IPS DF 6.9 (cell line): ENCODE data around the gene FNDC3B.
"Not testable (repeated sequence)": the region's sequence is repeated elsewhere in the genome, so short reads cannot be mapped to it uniquely, and the experiment has no call there.

Experiments
- DNase-seq: peaks from one replicate; pipeline ENCODE4 v3.0.0-alpha.2; 2013; ENCODE audit warnings: low read depth, low spot score
- H3K27ac ChIP-seq: one replicate; pipeline ENCODE4 v1.5.1; 2013; ENCODE audit warnings: low read length, control low read depth
- H3K27me3 ChIP-seq: 2 replicates; pipeline ENCODE4 v1.6.1; 2013; ENCODE audit warnings: mild to moderate bottlenecking, low read length; ENCODE audit not compliant: control insufficient read depth, insufficient read depth
- H3K36me3 ChIP-seq: 2 replicates; pipeline ENCODE4 v1.6.1; 2013; ENCODE audit warnings: low read length; ENCODE audit not compliant: control insufficient read depth, insufficient read depth
- H3K4me1 ChIP-seq: 2 replicates; pipeline ENCODE4 v1.6.1; 2013; ENCODE audit warnings: low read length; ENCODE audit not compliant: control insufficient read depth, insufficient read depth
- H3K4me3 ChIP-seq: 2 replicates; pipeline ENCODE4 v1.5.1; 2013; ENCODE audit warnings: mild to moderate bottlenecking, low read length
- H3K9me3 ChIP-seq: 2 replicates; pipeline ENCODE4 v1.6.1; 2013; ENCODE audit warnings: low read length, inconsistent platforms; ENCODE audit not compliant: control insufficient read depth, insufficient read depth
- WGBS: extraction: QIAGEN DNeasy Blood & Tissue Kit; methylation state at CpG from one replicate; pipeline ENCODE4 v1.1.7; 2013; ENCODE audit warnings: mixed read lengths, missing lambda C conversion rate; ENCODE audit not compliant: insufficient read length, insufficient coverage; 5-methylcytosine and 5-hydroxymethylcytosine counted together

Gene FNDC3B

GRCh38 chr3:172236771-172237742 lies 197.7 kb downstream of the FNDC3B start:
- H3K9me3 ChIP-seq = peaks cover 3% of the 10 kb centered on the region; the same call in 1 of the 2 replicates
- no CpG with 5 or more reads among the region's 5 CpGs for WGBS
- DNase-seq = no peak

GRCh38 chr3:172238188-172238587 lies 198.8 kb downstream of the FNDC3B start:
- no CpG with 5 or more reads among the region's 4 CpGs for WGBS
- H3K36me3 ChIP-seq = peaks cover 2% of the 10 kb centered on the region; the same call in 1 of the 2 replicates
- no peak overlapping the region for H3K27ac ChIP-seq
- no peak overlapping the region for H3K4me3 ChIP-seq
- no peaks in the 10 kb centered on the region for H3K4me1 ChIP-seq
- H3K27me3 ChIP-seq = no peaks in the 10 kb centered on the region
- H3K9me3 ChIP-seq = peaks cover 3% of the 10 kb centered on the region; the same call in 1 of the 2 replicates
- DNase-seq = no peak

More at GRCh38 chr3:172236771-172237742, 197.7 kb downstream of the FNDC3B start:
- Histone ChIP-seq H3K4me1 (no peaks in the 10 kb centered on the region), H3K4me3 (no peak overlapping the region), H3K27ac (no peak overlapping the region), H3K27me3 (no peaks in the 10 kb centered on the region), H3K36me3 (peaks cover 1% of the 10 kb centered on the region; the same call in 1 of the 2 replicates)

DNA sequence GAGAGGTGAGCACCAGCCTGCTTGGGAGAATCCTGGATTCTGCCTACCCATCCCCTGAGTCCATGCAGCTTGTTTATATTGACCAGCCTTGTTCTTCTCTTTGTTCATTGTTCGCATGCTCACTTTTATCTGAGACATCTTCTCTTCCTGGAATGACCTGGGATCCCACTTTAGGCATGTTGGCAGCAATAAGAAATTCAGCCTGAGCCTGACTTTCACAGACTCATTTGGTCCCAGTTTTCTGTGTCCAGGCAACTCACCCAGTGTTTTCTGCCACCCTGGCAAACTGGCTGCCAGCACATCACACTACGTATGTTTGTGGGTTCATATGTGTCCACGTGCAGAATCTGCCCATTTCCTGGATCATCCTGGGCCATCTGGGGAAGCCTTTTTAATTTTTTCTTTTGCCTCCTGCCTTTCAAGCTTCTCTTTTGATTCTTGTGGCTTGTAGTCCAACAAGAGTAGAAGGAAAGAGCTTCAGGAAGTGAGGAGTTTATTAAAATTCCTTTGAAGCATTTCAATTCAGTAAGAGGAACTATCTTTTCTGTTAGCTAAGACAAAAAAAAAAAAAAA lies 199.9 kb downstream of the FNDC3B start:
- no CpG with 5 or more reads among the region's 3 CpGs for WGBS
- Histone ChIP-seq H3K4me3 (no peak overlapping the region), H3K27ac (no peak overlapping the region)

GRCh38 chr3:172241405-172241804 lies 202.0 kb downstream of the FNDC3B start:
- WGBS = no CpG with 5 or more reads among the region's 1 CpG
- H3K27me3 ChIP-seq = no peaks in the 10 kb centered on the region
- no peak overlapping the region for H3K4me3 ChIP-seq
- no peak overlapping the region for H3K27ac ChIP-seq
- H3K36me3 ChIP-seq = peaks cover 2% of the 10 kb centered on the region; the same call in 1 of the 2 replicates
- H3K9me3 ChIP-seq = peaks cover 3% of the 10 kb centered on the region; the same call in 1 of the 2 replicates
- no peak for DNase-seq
- no peaks in the 10 kb centered on the region for H3K4me1 ChIP-seq

More for the DNA sequence above, 199.9 kb downstream of the FNDC3B start:
- H3K9me3 ChIP-seq = peaks cover 3% of the 10 kb centered on the region; the same call in 1 of the 2 replicates
- no peaks in the 10 kb centered on the region for H3K27me3 ChIP-seq
- DNase-seq = no peak
- H3K4me1 ChIP-seq = no peaks in the 10 kb centered on the region
- H3K36me3 ChIP-seq = peaks cover 2% of the 10 kb centered on the region; the same call in 1 of the 2 replicates

DNA sequence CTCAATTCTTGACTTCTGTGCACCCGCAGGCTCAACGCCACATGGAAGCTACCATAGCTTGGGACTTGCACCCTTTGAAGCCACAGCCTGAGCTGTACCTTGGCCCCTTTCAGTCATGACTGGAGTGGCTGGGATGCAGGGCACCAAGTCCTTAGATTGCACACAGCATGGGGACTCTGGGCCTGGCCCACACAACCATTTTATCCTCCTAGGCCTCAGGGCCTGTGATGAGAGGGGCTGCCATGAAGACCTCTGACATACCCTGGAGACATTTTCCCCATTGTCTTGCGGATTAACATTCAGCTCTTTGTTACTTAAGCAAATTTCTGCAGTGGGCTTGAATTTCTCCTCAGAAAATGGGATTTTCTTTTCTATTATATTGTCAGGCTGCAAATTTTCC lies 203.1 kb downstream of the FNDC3B start:
- H3K27me3 ChIP-seq, H3K27ac ChIP-seq, H3K4me3 ChIP-seq, DNase-seq, H3K36me3 ChIP-seq, H3K9me3 ChIP-seq, H3K4me1 ChIP-seq: not testable (repeated sequence)
- WGBS = no CpG with 5 or more reads among the region's 3 CpGs

GRCh38 chr3:172243376-172243775 lies 204.0 kb downstream of the FNDC3B start:
- H3K36me3 ChIP-seq, H3K27ac ChIP-seq, DNase-seq, H3K9me3 ChIP-seq, H3K4me3 ChIP-seq, H3K4me1 ChIP-seq, H3K27me3 ChIP-seq: not testable (repeated sequence)
- no CpG with 5 or more reads among the region's 3 CpGs for WGBS

- H3K4me3 ChIP-seq = no peak overlapping the region
- peaks cover 2% of the 10 kb centered on the region; the same call in 1 of the 2 replicates for H3K36me3 ChIP-seq
- no peaks in the 10 kb centered on the region for H3K27me3 ChIP-seq
- H3K27ac ChIP-seq = no peak overlapping the region
- H3K4me1 ChIP-seq = peaks cover 2% of the 10 kb centered on the region; the same call in 1 of the 2 replicates
- no peak for DNase-seq
- WGBS = no CpG with 5 or more reads among the region's 2 CpGs
- peaks cover 3% of the 10 kb centered on the region; the same call in 1 of the 2 replicates for H3K9me3 ChIP-seq
These were observed 204.6 kb downstream of the FNDC3B start for GRCh38 chr3:172244011-172244410.

GRCh38 chr3:172245241-172245640 lies 205.9 kb downstream of the FNDC3B start:
- no CpG with 5 or more reads among the region's 2 CpGs for WGBS
- H3K4me3 ChIP-seq = no peak overlapping the region
- H3K27me3 ChIP-seq = no peaks in the 10 kb centered on the region
- H3K27ac ChIP-seq = no peak overlapping the region
- peaks cover 3% of the 10 kb centered on the region; the same call in 1 of the 2 replicates for H3K9me3 ChIP-seq
- H3K36me3 ChIP-seq = peaks cover 2% of the 10 kb centered on the region; the same call in 1 of the 2 replicates
- DNase-seq = no peak
- peaks cover 2% of the 10 kb centered on the region; the same call in 1 of the 2 replicates for H3K4me1 ChIP-seq

GRCh38 chr3:172246107-172246844 lies 206.9 kb downstream of the FNDC3B start:
- no CpG with 5 or more reads among the region's 10 CpGs for WGBS
- peaks cover 2% of the 10 kb centered on the region; the same call in 1 of the 2 replicates for H3K4me1 ChIP-seq
- no peak overlapping the region for H3K4me3 ChIP-seq
- DNase-seq = no peak
- peaks cover 2% of the 10 kb centered on the region; the same call in 1 of the 2 replicates for H3K9me3 ChIP-seq
- no peaks in the 10 kb centered on the region for H3K27me3 ChIP-seq
- H3K27ac ChIP-seq = no peak overlapping the region
- peaks cover 2% of the 10 kb centered on the region; the same call in 1 of the 2 replicates for H3K36me3 ChIP-seq
